Esophagus muscularis mucosa (tissue), 4 donors: ENCODE data around the gene IFIT2. TPM values are rescaled to one million over a fixed set of nuclear protein-coding genes. Genes with fewer than 3 reads are reported as not detected.

Experiments
- DNase-seq: peaks from one replicate; pipeline ENCODE4 v3.0.0-alpha.2; 2017; ENCODE audit errors: extremely low spot score
- H3K27ac ChIP-seq, 4 donors: fragments of 200-600 bp; sonication (generic); replicated peaks in 1 of 4; 1 replicate in 3 of 4; 2 replicates in 1 of 4; pipeline ENCODE4 v1.5.1; 2016 to 2019; ENCODE audit warnings: mild to moderate bottlenecking in 1 of 4
- H3K27me3 ChIP-seq, 4 donors: fragments of 200-600 bp; sonication (generic); one replicate each; pipeline versions ENCODE4 v1.5.1 to v1.6.0; 2016 to 2019
- H3K36me3 ChIP-seq, 4 donors: fragments of 200-600 bp; sonication (generic); one replicate each; pipeline ENCODE4 v1.5.1; 2016 to 2019
- H3K4me1 ChIP-seq, 4 donors: fragments of 200-600 bp; sonication (generic); one replicate each; pipeline ENCODE4 v1.5.1; 2016 to 2019
- H3K4me3 ChIP-seq, 4 donors: fragments of 200-600 bp; sonication (generic); 1 replicate in 2 of 4; 2 replicates in 2 of 4; pipeline ENCODE4 v1.5.1; 2016 to 2019; ENCODE audit warnings: mild to moderate bottlenecking in 4 of 4, moderate library complexity in 1 of 4
- H3K9me3 ChIP-seq, 4 donors: fragments of 200-600 bp; sonication (generic); 1 replicate in 3 of 4; 2 replicates in 1 of 4; pipeline ENCODE4 v1.5.1; 2016 to 2019
- EP300 ChIP-seq: sonication (generic); formaldehyde crosslinking; IDR thresholded peaks from one replicate; pipeline ENCODE4 v1.6.1; 2017; ENCODE audit warnings: antibody characterized with exemption
- POLR2A ChIP-seq: fragments of 450-650 bp; IDR thresholded peaks from one replicate; pipeline ENCODE4 v1.6.1; 2017; ENCODE audit warnings: antibody characterized with exemption, moderate library complexity, mild to moderate bottlenecking, low read depth
- POLR2AphosphoS5 ChIP-seq, 2 donors: sonication (generic); formaldehyde crosslinking; IDR thresholded peaks; one replicate each; pipeline ENCODE4 v1.6.1; 2017; ENCODE audit warnings: antibody characterized with exemption in 2 of 2
- WGBS: methylation state at CpG from one replicate; pipeline ENCODE4 v1.1.5; 2018; 5-methylcytosine and 5-hydroxymethylcytosine counted together
- intact Hi-C: fragments of 100-400 bp; cut with DNase I; formaldehyde crosslinking; loops from one replicate; pipeline ENCODE4 v1.15.1; 2023
- total RNA-seq, 4 donors: library from RNA; depleted of rRNA; stranded (reverse); fragments of >200 nt; gene quantifications; one replicate each; pipeline versions ENCODE4 v1.1.0 to v1.2.1, GENCODE V29; 2016
- TF ChIP-seq, protein P1 (sequence below), 3 experiments: fragments of 200-600 bp in 2 of 3; fragments of 450-650 bp in 1 of 3; sonication (generic) in 2 of 3; IDR thresholded peaks; one replicate each; pipeline ENCODE4 v1.5.1; 2017 to 2019; ENCODE audit warnings: antibody characterized with exemption in 3 of 3, mild to moderate bottlenecking in 2 of 3, moderate library complexity in 1 of 3

The IFIT2 gene
- total RNA-seq, 4 donors from 2014 or later = 2.2 to 5.0 (median 3.3) TPM

GRCh38 chr10:89270153-89270483 is 31.7 kb upstream of the IFIT2 start:
- intact Hi-C loops = no loop called here

DNA sequence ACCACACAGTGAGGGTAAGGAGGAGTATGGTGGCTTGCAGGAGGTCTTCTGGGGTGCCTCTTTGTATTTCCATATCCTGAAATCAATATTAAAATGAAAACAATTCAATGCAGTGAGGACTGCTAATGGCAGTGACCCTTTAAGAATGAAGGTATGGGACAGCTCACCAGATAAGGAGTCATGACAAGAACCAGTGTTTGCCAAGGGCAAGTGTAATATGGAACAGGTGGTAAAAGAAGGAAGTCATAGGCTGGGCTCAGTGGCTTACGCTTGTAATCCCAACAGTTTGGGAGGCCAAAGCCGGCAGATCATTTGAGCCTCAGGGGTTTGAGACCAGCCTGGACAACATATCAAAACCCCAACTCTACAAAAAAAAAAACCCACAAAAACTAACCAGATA is 30.3 kb upstream of the IFIT2 start:
- TF ChIP-seq POLR2AphosphoS5 (IDR thresholded peaks at IDR 0.05) = no peak
- no peak for TF ChIP-seq POLR2A
- no peak for TF ChIP-seq EP300
- TF ChIP-seq, protein P1, sequence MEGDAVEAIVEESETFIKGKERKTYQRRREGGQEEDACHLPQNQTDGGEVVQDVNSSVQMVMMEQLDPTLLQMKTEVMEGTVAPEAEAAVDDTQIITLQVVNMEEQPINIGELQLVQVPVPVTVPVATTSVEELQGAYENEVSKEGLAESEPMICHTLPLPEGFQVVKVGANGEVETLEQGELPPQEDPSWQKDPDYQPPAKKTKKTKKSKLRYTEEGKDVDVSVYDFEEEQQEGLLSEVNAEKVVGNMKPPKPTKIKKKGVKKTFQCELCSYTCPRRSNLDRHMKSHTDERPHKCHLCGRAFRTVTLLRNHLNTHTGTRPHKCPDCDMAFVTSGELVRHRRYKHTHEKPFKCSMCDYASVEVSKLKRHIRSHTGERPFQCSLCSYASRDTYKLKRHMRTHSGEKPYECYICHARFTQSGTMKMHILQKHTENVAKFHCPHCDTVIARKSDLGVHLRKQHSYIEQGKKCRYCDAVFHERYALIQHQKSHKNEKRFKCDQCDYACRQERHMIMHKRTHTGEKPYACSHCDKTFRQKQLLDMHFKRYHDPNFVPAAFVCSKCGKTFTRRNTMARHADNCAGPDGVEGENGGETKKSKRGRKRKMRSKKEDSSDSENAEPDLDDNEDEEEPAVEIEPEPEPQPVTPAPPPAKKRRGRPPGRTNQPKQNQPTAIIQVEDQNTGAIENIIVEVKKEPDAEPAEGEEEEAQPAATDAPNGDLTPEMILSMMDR (IDR thresholded peaks at IDR 0.05) = no peak
- intact Hi-C loops = no loop called here
- DNase-seq = no peak
- Histone ChIP-seq H3K27ac (no peak overlapping the region), H3K36me3 (no peaks in the 10 kb centered on the region), H3K4me1 (peaks cover 9 to 27% (median 22%) of the 10 kb centered on the region in 4 donors), H3K27me3 (no peaks in the 10 kb centered on the region), H3K4me3 (no peak overlapping the region), H3K9me3 (no peaks in the 10 kb centered on the region)
- WGBS = 100% methylated on average over 2 of the region's 2 CpGs

More at GRCh38 chr10:89270153-89270483, 31.7 kb upstream of the IFIT2 start:
- no peaks in the 10 kb centered on the region for H3K9me3 ChIP-seq
- no peaks in the 10 kb centered on the region for H3K27me3 ChIP-seq
- H3K36me3 ChIP-seq = no peaks in the 10 kb centered on the region
- TF ChIP-seq POLR2A (no peak), EP300 (no peak), POLR2AphosphoS5 (IDR thresholded peaks at IDR 0.05) (no peak)
- TF ChIP-seq, protein P1 (IDR thresholded peaks at IDR 0.05) = no peak
- H3K27ac ChIP-seq = no peak overlapping the region
- DNase-seq = no peak
- peaks cover 6 to 26% (median 20%) of the 10 kb centered on the region in 4 donors for H3K4me1 ChIP-seq
- H3K4me3 ChIP-seq = no peak overlapping the region

DNA sequence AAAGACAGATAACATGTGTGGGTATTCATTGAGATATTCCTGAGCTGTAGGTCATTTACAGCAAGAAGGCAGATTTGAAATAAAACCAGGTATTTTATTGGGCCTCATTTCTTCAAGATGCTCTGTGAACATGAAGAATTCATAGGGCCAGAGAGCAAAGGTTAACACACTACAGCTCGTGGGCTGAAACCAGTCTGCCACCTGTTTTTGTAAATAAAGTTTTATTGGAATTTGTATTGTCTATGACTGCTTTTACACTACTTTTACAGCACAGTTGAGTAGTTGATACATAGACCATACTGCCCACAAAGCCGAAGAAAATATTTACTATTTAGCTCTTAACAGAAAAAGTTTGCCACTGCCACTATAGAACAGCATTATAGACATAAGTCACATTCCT is 28.2 kb upstream of the IFIT2 start:
- no peak for TF ChIP-seq POLR2A
- no peaks in the 10 kb centered on the region for H3K36me3 ChIP-seq
- peaks cover 23 to 39% (median 30%) of the 10 kb centered on the region in 4 donors for H3K4me1 ChIP-seq
- no peak overlapping the region for H3K4me3 ChIP-seq
- 90% methylated on average over 2 of the region's 2 CpGs for WGBS
- intact Hi-C loops = no loop called here
- no peak for DNase-seq
- no peak overlapping the region for H3K27ac ChIP-seq
- H3K27me3 ChIP-seq = no peaks in the 10 kb centered on the region
- H3K9me3 ChIP-seq = no peaks in the 10 kb centered on the region

- Histone ChIP-seq H3K36me3 (no peaks in the 10 kb centered on the region), H3K4me3 (no peak overlapping the region), H3K4me1 (peaks cover 34 to 45% (median 40%) of the 10 kb centered on the region in 4 donors), H3K27me3 (no peaks in the 10 kb centered on the region), H3K27ac (peak overlapping the region; percentile 3 to 68 (median 46)), H3K9me3 (no peaks in the 10 kb centered on the region)
- WGBS = 26% methylated on average over 3 of the region's 3 CpGs
- intact Hi-C loops = no loop called here
- no peak for TF ChIP-seq POLR2AphosphoS5 (IDR thresholded peaks at IDR 0.05)
- TF ChIP-seq, protein P1 (IDR thresholded peaks at IDR 0.05) = no peak
- TF ChIP-seq POLR2A = no peak
- TF ChIP-seq EP300 = no peak
- no peak for DNase-seq
Observed at GRCh38 chr10:89274928-89275327, 26.9 kb upstream of the IFIT2 start.

GRCh38 chr10:89275383-89275782 is 26.5 kb upstream of the IFIT2 start:
- H3K4me1 ChIP-seq = peaks cover 30 to 44% (median 40%) of the 10 kb centered on the region in 4 donors
- H3K27me3 ChIP-seq = no peaks in the 10 kb centered on the region
- TF ChIP-seq, protein P1 (IDR thresholded peaks at IDR 0.05) = no peak
- TF ChIP-seq EP300 = no peak
- TF ChIP-seq POLR2AphosphoS5 (IDR thresholded peaks at IDR 0.05) = no peak
- no peak for TF ChIP-seq POLR2A
- intact Hi-C loops = no loop called here
- 78% methylated on average over 6 of the region's 6 CpGs for WGBS
- no peak for DNase-seq
- peak overlapping the region; percentile 3 to 68 (median 46) for H3K27ac ChIP-seq
- H3K36me3 ChIP-seq = no peaks in the 10 kb centered on the region
- no peaks in the 10 kb centered on the region for H3K9me3 ChIP-seq
- no peak overlapping the region for H3K4me3 ChIP-seq
